Ectodermal cell (in vitro differentiated cells): ENCODE data around the gene DCAF11.
A peak's percentile ranks its signal among the peaks of the same experiment; 100 is the strongest.

Experiments
- H3K27ac ChIP-seq: 2 replicates; pipeline ENCODE4 v1.7.0; 2013; ENCODE audit warnings: mild to moderate bottlenecking, low read depth, low read length; ENCODE audit not compliant: insufficient read depth, poor library complexity, severe bottlenecking
- H3K27me3 ChIP-seq: 2 replicates; pipeline ENCODE4 v1.7.0; 2013; ENCODE audit warnings: mild to moderate bottlenecking, low read length; ENCODE audit not compliant: insufficient read depth, control insufficient read depth, poor library complexity, severe bottlenecking
- H3K36me3 ChIP-seq: one replicate; pipeline ENCODE4 v1.7.0; 2013; ENCODE audit warnings: low read length; ENCODE audit not compliant: control insufficient read depth, insufficient read depth
- H3K4me1 ChIP-seq: one replicate; pipeline ENCODE4 v1.7.0; 2013; ENCODE audit warnings: low read length; ENCODE audit not compliant: control insufficient read depth, insufficient read depth
- H3K4me3 ChIP-seq: 2 replicates; pipeline ENCODE4 v1.7.0; 2013; ENCODE audit warnings: low read depth, low read length, control low read depth; ENCODE audit not compliant: insufficient read depth
- H3K9me3 ChIP-seq: 2 replicates; pipeline ENCODE4 v1.7.0; 2013; ENCODE audit warnings: mild to moderate bottlenecking, low read length, moderate library complexity; ENCODE audit not compliant: control insufficient read depth
- WGBS, 2 experiments: methylation state at CpG; one replicate each; pipeline ENCODE4 v1.1.7; 2013; ENCODE audit warnings: missing lambda C conversion rate in 2 of 2; 5-methylcytosine and 5-hydroxymethylcytosine counted together

Gene DCAF11

GRCh38 chr14:24132061-24132685, 17.6 kb downstream of the DCAF11 start:
- H3K36me3 ChIP-seq: no peaks in the 10 kb centered on the region
- H3K4me3 ChIP-seq: no peak overlapping the region
- no peaks in the 10 kb centered on the region for H3K9me3 ChIP-seq
- no peaks in the 10 kb centered on the region for H3K4me1 ChIP-seq
- H3K27me3 ChIP-seq: peaks cover 5% of the 10 kb centered on the region
- no peak overlapping the region for H3K27ac ChIP-seq
- 92% methylated on average over 24 of the region's 24 CpGs for WGBS, 2 experiments

- Histone ChIP-seq H3K36me3 (peaks cover under 1% of the 10 kb centered on the region), H3K27me3 (peaks cover 5% of the 10 kb centered on the region), H3K9me3 (no peaks in the 10 kb centered on the region), H3K27ac (no peak overlapping the region), H3K4me1 (no peaks in the 10 kb centered on the region), H3K4me3 (no peak overlapping the region)
- WGBS, 2 experiments: 92 to 96% methylated on average over 2 of the region's 2 CpGs
Observed at GRCh38 chr14:24132976-24133375, 18.4 kb downstream of the DCAF11 start.

GRCh38 chr14:24133735-24134134, 19.2 kb downstream of the DCAF11 start:
- Histone ChIP-seq H3K36me3 (peaks cover 8% of the 10 kb centered on the region), H3K4me1 (no peaks in the 10 kb centered on the region), H3K4me3 (no peak overlapping the region), H3K9me3 (no peaks in the 10 kb centered on the region), H3K27ac (no peak overlapping the region), H3K27me3 (peaks cover 5% of the 10 kb centered on the region)
- WGBS, 2 experiments: no CpG with 5 or more reads among the region's 1 CpG

GRCh38 chr14:24135584-24135833, 20.9 kb downstream of the DCAF11 start:
- peaks cover 5% of the 10 kb centered on the region for H3K27me3 ChIP-seq
- no peak overlapping the region for H3K27ac ChIP-seq
- 16 to 17% methylated on average over 9 of the region's 9 CpGs for WGBS, 2 experiments
- peak overlapping the region; percentile 81 for H3K4me3 ChIP-seq
- H3K9me3 ChIP-seq: no peaks in the 10 kb centered on the region
- H3K36me3 ChIP-seq: peaks cover 14% of the 10 kb centered on the region
- H3K4me1 ChIP-seq: peaks cover 2% of the 10 kb centered on the region

- H3K36me3 ChIP-seq: peaks cover 14% of the 10 kb centered on the region
- H3K4me1 ChIP-seq: peaks cover 2% of the 10 kb centered on the region
- no peaks in the 10 kb centered on the region for H3K9me3 ChIP-seq
- peak within 1 kb of the TSS; percentile 81 for H3K4me3 ChIP-seq
- H3K27ac ChIP-seq: no peak within 1 kb of the TSS
- H3K27me3 ChIP-seq: peaks cover 5% of the 10 kb centered on the region
- WGBS, 2 experiments: 2% methylated on average over 75 of the region's 75 CpGs
Observed at GRCh38 chr14:24135834-24136683, 21.5 kb downstream of the DCAF11 start, which contains the start of gene PSME1. PSME1 (plus strand) TSS chr14:24136194; CDS start chr14:24136263, 69 bp downstream.

GRCh38 chr14:24136684-24137528, 22.3 kb downstream of the DCAF11 start:
- Histone ChIP-seq H3K36me3 (peaks cover 14% of the 10 kb centered on the region), H3K27ac (no peak overlapping the region), H3K4me3 (peak overlapping the region; percentile 81), H3K4me1 (peaks cover 2% of the 10 kb centered on the region), H3K9me3 (no peaks in the 10 kb centered on the region), H3K27me3 (peaks cover 5% of the 10 kb centered on the region)
- WGBS, 2 experiments: 56 to 57% methylated on average over 10 to 13 of the region's 13 CpGs

- Histone ChIP-seq H3K4me1 (peaks cover 2% of the 10 kb centered on the region), H3K4me3 (no peak overlapping the region)
- 94 to 95% methylated on average over 8 of the region's 8 CpGs for WGBS, 2 experiments
Observed at GRCh38 chr14:24137529-24138395, 23.2 kb downstream of the DCAF11 start.

GRCh38 chr14:24138396-24139271, 24.1 kb downstream of the DCAF11 start:
- Histone ChIP-seq H3K4me3 (no peak overlapping the region), H3K36me3 (peaks cover 15% of the 10 kb centered on the region), H3K27me3 (peaks cover 5% of the 10 kb centered on the region), H3K4me1 (peaks cover 2% of the 10 kb centered on the region), H3K27ac (no peak overlapping the region), H3K9me3 (no peaks in the 10 kb centered on the region)
- 93 to 94% methylated on average over 13 of the region's 13 CpGs for WGBS, 2 experiments

More at GRCh38 chr14:24137529-24138395, 23.2 kb downstream of the DCAF11 start:
- no peaks in the 10 kb centered on the region for H3K9me3 ChIP-seq
- peaks cover 14% of the 10 kb centered on the region for H3K36me3 ChIP-seq
- H3K27me3 ChIP-seq: peaks cover 5% of the 10 kb centered on the region
- H3K27ac ChIP-seq: no peak overlapping the region
